HG02610 (cell line): ENCODE results near the gene NTN1.
A peak's percentile ranks its signal among the peaks of the same experiment; 100 is the strongest.

ENCODE experiments used
- ATAC-seq: cut with Tn5 transposase; IDR thresholded peaks from one replicate; pipeline ENCODE4 v1.9.1; 2021; ENCODE audit warnings: mild to moderate bottlenecking, moderate library complexity; ENCODE audit not compliant: unreplicated experiment

The NTN1 gene

DNA sequence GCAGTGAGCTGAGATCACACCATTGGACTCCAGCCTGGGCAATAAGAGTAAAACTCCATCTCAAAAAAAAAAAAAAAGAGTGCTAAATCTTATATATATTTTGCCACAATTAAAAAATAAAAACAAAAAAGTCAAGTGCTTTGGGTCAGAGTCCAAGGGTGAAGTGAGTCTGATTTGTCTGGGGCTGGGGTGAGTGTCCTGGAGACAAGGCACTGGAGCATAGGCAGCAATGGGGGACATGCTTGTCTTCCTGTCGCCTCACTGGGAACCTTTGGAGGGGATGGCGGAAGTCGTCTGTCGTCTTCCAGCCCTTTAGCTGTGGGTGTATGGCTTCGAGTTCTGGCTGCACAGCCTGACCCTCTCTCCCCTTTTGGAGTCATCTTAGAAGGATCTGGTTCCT is 167.1 kb downstream of the NTN1 start:
- ATAC-seq, result no peak

GRCh38 chr17:9189870-9190269 is 168.6 kb downstream of the NTN1 start:
- no peak for ATAC-seq

DNA sequence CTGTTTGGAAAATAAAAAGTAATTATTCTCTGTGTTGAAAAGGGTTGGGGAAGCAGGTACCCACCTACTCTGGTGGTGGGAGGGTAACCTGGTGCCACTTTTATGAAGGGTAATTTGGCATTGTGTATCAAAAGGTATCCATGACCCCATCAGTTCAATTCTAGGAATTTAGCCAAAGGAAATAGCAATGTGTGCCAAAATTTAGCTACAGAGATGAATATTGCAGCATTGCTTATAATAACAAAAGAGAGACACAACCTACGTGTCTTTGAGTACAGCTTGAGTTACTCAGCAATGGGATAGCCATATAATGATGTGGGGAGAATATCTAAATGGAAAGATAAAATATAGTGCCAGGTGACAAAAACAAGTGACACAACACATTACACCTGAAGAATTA is 170.7 kb downstream of the NTN1 start:
- no peak for ATAC-seq

DNA sequence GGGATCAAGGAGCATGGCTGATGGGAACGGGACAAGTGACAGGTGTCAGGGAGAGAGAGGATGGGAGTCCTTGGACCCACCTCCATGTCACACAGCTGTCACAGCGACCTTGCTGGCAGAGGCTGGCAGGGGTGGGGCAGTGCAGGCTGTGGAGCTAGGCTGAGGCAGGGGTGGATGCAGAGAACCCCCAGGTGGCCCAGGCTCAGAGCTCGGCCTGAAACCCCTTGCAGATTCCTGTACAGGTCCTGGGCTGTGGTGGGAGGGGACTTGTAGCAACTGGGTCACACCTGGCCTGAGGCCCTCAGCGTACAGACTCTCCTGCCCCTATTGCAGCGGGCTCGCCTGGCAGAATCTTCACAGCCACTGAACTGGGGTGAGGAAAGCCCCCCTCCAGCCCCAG is 174.1 kb downstream of the NTN1 start:
- no peak for ATAC-seq

DNA sequence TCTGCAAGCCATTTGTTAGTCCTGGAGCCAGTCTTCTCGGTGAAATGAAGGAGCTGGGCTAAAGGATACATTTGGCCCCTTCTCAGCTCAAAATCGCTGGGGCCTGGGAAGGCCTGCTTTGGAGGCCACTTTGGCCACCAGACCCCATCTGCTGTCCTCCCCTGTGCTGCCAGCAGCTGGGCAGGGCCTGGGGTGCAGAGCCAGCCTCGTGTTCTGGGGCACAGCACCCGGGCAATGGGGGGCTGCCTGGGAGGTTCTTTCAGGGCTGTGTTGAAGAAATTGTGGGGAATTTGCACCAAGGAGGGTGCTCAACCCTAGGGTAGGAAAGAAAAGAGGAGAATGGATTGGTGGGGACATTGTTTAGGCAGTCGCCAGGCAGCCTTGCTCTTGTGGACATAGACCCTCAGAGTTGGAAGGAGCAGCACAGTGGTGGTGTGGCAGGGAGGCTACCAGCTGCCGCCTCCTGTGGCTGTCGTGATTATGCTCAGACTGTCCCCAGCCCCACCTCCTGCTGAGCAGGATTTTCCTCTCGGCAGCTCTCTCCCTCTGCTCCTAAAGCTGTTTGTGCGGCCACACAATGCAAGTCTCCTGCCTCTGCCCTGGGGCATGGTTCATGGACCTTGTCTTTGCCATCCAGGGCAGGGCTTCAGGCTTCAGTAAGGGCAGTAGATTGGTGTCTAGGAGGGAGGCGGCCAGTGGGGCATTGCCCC is 174.8 kb downstream of the NTN1 start:
- ATAC-seq, result no peak

DNA sequence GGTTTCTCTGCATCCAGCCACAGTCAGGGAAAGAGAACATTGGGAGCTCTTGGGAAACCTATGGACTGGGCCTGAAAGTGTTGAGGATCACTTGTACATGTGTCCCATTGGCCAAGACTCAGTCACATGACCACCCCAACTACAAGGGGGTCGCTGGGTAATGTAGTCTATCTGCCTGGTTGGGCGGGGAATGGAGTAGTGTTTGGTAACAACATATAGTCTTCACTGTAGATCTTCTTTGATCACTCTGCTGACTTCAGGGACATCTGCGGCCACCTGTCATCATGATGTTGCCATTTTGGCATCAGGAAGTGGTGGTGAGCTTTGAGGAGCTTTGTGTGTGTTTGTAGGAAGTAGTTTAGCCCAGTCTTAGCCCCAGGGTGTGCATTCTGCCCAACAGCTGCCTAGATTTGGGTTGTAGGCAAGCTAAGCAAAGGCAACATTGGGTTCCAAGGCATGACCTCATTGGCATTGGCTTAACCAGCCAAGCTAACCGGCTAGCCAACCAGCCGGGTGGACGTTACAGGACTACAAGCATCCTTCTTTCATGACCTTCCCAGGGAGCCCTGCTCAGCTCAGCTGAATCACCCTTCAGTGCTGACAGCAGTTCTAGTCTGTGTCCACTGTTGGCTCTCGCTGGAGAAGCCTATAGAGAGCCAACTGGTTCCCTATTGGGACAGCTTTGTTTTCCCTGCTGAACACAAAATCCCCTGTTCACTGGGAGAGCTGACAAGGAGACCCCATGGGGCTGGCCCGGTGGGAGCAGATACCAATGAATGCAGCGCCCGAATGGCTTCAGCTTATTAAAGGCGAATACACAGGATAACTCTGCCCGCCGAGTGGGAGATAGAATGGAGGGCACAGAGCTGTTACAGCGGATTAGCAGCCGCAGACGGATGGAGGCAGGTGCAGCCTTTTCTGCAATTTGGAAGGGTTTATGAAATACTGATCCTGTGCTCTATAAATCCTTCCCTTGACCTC is 178.6 kb downstream of the NTN1 start:
- no peak for ATAC-seq

- ATAC-seq, result peak; percentile 59
Observed at GRCh38 chr17:9200699-9201359, 179.5 kb downstream of the NTN1 start.

- ATAC-seq, result no peak
Observed at GRCh38 chr17:9202532-9202931, 181.2 kb downstream of the NTN1 start.

- no peak for ATAC-seq
Observed at GRCh38 chr17:9203771-9204425, 182.6 kb downstream of the NTN1 start.

DNA sequence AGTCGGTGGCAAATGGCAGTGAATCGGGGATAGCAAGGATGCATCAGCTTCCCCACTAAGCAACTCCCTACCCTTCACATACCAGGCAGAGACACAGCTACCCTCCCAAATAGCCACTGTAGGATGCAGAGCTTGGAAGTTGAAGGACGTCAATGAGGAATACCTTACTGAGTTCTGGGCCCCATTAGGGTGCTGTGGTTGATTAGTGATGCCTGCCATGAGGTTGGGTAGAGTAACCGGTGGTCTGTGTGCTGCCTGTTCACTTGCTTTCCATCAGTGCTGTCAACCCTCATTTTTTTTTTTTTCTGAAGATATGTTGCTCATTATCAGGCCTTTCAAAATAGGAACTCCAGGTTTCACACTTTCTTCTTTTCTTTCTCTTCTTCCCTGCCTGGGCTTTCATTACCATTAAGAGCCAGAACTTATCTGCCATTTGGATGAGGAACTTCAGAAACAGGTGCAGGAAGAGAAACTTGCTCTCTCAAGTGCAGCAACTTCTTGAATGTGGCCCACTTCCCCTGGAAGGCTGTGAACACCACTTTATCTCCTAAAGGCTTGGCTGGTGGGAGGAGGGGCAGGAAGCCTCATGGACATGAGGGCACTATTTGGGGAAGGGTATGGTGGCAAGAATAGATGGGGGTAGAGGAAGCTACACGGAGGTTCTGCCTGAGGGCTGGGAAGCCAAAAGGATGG is 183.5 kb downstream of the NTN1 start:
- ATAC-seq, result no peak

DNA sequence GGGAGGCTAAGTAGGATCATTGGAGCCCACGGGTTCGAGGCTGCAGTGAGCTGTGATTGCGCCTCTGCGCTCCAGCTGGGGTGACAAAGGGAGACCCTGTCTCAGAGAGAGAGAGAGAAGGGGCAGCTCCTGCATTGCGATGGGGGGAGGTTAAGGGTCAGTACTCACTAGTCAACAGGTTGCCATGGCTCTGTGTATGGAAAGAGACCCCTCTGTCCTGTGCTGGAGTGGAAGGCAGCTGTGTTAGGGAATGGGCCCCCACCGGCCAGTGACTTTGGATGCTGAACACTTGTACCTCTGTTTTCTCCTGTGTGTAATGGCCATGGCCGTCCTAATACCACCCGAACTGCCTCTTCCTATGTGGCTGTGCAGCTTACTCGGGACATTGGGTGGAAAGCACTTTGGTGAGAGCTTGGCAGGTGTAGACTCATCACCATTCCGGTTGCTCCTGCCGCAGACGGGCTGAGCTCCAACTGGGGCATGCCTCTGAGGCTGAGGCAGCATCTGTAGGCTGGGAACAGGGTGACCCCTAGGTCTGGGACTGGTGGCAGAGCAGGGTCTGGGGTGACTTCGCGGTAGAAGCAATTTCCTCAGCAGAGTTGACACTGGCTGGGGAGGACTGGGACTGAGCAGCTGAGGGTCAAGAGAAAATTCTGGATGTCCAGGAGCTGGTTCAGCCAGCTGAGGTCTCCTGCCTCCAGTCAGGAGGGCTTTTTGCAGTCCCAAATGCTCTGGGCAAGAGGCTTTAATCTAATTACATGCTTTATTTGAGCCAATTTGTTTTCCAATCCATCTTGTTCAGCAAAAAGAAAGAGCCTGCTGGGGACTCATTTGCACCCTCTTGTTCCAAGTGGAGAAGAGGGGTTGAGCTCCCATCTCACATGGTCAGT is 184.5 kb downstream of the NTN1 start:
- no peak for ATAC-seq

DNA sequence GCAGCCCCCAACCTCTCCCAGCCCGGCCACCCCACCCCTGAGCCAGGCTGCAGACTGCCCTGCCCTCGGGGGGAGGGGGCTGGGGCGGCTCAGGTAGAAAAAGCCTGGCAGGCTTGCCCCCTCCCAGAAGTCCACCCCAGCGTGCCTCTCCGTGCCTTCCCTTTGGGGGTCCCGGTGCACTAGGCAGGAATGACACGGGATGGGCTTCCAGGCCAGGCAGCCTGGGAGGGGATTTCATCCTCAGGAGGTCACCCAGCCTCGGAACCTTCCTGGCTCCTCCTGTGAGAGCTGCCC is 185.0 kb downstream of the NTN1 start:
- ATAC-seq, result no peak

- no peak for ATAC-seq
Observed at GRCh38 chr17:9206741-9207332, 185.5 kb downstream of the NTN1 start.

DNA sequence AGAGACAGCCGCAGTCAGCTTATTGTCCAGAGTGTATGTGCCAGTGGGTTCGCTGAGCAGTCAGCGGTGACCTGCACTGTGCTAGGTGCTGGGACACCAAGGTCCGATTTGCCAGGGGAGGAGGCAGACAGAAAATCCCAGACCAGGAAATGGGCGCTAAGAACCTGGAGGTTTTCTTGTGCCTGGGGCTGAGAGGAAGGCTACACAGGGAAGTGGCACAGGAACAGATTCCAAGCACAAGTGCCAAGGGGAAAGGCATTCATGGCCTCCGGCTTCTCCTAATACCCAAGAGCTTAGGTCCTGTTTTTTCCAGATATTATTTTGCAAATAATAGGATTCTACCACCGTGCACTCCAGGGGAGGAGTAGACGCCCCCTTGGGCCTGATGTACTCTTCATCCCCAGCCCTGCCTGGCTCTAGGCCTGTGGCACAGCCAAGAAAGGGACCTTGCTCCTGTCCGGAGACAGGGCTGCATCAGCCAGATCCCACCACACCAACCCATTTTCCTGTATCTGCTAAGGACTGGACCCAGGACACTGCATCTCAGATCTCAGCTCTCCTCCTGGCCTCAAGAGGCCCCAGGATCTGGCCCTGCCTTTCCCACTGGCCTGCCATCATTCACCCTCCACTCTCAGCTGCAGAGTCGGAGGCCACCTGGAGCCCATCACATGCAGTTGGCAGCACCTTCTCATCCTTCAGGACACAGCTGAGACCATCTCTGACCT is 187.2 kb downstream of the NTN1 start:
- no peak for ATAC-seq

DNA sequence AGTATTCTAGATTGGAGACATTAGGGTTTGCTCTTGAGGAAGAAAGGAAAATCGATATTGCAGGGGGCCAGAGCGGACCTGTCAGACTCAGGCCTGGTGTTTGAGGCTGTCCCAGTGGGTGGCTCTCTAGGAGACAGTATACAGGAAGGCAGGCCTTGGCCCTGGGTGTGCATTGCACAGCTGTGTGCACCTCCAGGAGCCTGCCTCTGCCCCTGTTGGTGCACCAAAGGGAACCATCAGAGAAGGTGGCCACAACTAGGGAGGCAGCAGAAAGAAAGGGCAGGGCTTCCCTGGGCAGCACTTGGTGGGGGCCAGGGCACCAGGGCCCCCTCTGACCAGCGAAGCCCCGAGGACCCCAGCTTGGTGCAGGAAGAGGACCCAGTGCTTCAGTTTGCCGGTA is 188.0 kb downstream of the NTN1 start:
- ATAC-seq, result no peak

- no peak for ATAC-seq
Observed at GRCh38 chr17:9209781-9210370, 188.6 kb downstream of the NTN1 start.

DNA sequence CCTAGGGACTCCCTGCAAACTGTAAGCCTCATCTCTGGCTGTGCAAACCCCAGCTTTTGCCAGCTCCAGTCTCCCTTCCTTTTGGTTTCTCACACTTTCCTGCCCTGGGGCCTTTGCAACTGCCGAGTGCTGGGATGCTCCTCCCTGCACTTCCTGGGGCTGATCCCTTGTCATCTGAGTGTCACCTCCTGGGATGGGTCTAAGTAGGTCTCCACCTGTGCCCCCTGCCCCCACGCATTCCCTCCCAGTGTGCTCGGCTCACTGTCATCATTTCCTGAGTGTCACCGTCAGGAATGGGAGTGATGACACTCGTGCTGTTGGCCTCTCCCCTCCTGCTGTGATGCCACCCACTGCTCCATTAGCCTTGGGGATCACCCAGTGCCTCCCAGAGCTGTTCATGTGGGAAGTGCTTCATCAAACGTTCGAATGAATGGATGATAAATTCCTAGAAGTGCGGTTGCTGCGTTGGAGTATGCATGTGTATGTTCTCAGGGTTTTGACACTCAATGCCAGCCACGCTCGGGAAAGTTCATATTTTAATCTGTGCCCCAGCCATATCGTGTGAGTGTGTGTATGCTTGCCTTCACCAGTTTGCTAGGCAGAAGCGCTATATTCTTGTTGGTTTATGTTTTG is 189.9 kb downstream of the NTN1 start:
- ATAC-seq, result no peak
